CD4-positive, alpha-beta T cell treated with Interleukin-15 for 1 hour (primary cell): ENCODE results near the gene CCND2.

Source experiments
- DNase-seq: peaks from one replicate; pipeline ENCODE4 v3.0.0-alpha.2; 2020

The CCND2 gene

DNA sequence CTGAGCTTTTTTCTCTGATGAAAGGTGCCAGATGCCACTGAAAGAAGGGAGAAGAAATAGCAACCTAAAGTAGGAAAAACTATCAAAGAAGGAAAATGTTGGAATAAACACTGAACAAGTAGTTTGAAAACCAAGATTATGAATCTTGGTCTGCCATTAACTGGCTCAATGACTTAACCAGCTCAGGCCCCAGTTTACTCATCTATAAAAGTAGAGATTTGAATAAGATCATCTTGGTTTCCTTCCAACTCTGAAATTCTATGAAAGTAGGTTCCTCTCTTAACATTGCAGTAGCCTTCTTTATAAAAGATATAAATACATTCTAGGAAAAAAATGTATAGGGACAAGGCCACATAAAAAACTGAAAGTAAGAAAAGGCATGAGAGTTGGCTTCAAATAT, 16.1 kb upstream of the CCND2 start:
- no peak for DNase-seq

DNA sequence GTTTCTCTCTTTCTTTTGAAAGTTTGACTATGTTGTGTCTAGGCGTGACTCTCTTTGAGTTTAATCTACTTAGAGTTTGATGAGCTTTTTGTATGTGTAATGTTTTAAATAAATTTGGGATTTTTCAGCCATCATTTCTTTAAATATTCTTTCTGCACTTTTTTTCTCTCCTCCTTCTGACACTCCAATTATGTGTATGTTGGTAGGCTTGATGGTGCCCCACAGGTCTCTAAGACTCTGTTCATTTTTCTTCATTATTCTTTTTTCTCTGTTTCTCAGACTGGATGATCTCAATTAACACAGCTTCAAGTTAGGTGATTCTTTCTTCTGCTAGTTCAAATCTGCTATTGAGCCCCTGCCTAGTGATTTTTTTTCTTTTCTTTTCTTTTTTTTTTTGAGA, 14.5 kb upstream of the CCND2 start:
- DNase-seq, result no peak

DNA sequence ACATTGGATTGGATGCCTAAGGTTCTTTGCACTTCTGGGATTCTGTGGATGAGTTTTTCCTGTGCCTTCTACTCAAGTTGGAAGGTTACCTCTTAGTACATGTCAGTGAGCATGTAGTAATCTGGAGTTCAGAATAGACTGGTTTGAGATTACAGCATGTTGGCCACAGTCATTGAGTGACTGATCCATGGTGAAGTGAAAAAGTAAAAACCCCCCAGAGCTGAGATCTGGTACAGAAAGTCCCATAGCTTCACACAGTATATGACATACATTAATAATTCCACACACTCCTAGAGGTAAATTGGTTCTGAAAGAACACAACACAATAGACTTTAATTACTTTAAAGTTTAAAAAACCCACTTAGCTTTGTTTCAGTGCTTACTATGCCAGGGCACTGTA, 11.9 kb upstream of the CCND2 start:
- DNase-seq, result no peak

DNA sequence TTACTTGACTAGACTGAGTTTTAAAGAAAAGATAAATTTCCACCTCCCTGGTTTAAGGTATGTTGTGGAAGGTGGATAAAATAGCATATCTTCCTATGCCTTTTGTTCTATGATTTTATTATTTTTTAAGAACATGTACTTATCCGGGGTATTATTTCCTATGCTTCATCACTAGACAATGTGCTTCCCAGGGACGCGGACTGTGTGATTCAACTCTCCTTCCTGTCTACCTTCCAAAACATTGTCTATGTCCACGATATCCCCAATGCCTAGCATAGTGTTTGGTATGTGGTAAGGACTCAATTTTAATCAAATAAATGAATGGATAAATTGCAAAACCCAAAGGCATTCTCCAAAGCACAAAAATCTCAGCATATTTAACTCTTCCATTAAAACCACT, 8.3 kb upstream of the CCND2 start:
- DNase-seq, result no peak

DNA sequence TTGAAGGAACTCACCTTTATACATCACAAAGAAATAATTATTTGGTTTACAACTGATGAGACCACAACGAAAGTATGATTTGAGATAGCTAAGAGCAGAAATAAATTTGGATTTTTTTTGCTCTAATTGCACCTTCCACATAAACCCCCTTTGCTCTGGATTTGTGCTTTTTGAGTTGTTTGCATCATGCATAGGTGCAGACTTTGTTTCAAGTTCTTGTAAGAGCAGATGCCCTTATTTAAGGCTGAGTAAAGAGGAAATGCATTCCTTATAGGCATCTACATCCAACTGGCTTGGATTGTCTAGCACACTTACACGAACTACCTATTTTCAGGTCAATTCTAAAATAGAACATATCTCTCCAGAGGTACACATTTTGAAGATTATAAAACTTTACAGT, 6.6 kb upstream of the CCND2 start:
- DNase-seq, result no peak

DNA sequence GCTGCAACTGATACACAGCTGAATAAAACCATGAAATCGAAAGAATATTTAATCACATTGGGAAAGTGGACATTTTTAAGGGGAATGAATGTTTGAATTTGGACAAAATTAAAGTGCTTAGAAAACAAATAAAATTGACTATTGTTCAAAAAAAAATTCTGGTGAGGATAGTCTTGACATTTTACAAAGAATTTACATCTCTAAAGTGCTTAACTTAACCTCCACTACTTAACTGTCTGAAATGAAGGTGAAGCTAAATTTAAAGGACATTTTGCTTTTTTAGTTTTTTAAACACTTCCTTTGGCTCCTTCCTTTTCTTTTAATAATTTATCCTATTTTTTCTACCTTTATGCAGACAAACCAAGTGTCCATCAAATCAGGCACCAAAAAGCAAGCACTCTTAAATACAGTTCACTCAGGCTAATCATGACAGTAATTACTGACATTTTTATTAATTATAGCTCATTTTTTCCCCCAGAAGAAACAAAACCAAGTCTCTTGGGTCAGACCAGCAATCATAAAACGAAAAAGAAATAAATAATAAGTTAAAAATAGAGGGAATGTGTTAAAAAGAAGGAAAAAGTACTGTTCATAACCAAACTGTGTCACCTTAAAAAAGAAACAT, 5.7 kb upstream of the CCND2 start:
- DNase-seq, result no peak

DNA sequence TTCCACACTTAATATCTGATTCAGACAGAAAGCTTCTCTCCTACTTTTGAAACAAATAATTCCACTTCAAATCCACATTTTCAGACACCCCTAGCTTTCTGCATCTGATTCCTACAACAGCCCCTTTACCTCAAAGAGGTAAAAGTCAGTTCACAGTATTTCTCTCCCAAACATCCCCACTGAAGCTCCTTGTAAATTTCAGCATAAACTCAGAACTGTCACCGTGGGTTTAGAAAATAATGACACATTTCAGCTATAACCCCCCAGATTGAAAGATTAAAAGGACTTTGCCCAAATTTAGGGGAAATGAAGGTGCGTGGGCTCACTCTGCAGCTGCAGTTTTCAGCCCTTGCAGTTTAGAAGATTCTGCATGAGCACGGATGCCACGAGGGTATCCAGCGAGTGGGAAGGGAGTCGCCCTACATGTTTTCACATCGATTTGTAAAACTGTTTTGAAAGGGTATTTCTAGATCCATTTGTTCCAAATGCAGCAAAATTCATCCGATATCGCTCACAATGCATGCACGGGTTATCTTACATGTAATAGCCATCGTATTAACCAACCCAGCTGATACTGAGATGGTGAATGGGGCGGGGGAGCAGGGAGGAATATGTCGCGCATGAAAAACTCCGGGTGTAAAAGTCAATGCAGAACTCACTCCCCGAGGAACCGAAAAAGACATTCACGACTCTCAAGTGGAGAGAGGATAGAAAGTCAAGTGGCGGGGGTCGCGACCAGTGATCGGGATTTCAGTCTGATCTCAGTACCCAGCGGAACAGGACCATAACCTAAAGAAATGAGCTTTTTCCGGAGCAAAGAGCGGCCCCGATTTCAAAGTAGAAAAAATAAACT, 5.0 kb upstream of the CCND2 start:
- peak; percentile 41 for DNase-seq

DNA sequence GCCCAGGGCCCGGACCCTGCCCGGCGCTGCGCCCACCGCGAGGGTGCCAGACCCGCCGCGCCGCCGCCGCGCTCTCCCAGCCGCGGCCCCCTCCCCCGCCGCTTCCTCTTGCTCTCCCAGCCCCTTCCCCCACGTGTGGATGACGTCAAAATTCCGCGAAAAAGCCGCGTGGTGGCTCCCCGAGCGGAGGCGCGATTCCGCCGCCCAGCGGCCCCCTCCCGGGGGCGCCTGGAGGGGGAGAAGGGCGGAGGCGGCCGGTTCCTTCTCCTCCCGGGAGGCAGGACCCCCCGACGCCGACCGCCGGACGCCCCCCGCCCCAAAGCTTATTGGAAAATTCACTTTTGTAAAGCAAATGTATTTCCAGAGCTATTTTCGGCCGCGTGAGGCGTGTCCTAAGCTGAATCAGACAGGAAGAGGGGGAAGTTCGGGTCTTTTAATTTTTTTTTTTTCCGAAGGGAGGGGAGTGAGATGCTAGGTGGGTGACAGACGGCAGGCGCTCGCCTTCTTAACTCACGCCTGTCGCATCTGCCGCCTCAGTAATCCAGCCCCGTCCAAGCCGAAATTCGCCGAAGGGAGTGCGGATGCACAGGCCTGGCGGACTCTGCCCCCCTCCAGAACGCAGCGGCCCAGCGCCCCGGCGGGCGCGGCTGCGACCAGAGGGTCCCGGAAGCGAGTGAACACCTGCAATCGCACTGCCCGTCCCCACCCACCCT, 4.1 kb upstream of the CCND2 start:
- peak; percentile 92 for DNase-seq

DNA sequence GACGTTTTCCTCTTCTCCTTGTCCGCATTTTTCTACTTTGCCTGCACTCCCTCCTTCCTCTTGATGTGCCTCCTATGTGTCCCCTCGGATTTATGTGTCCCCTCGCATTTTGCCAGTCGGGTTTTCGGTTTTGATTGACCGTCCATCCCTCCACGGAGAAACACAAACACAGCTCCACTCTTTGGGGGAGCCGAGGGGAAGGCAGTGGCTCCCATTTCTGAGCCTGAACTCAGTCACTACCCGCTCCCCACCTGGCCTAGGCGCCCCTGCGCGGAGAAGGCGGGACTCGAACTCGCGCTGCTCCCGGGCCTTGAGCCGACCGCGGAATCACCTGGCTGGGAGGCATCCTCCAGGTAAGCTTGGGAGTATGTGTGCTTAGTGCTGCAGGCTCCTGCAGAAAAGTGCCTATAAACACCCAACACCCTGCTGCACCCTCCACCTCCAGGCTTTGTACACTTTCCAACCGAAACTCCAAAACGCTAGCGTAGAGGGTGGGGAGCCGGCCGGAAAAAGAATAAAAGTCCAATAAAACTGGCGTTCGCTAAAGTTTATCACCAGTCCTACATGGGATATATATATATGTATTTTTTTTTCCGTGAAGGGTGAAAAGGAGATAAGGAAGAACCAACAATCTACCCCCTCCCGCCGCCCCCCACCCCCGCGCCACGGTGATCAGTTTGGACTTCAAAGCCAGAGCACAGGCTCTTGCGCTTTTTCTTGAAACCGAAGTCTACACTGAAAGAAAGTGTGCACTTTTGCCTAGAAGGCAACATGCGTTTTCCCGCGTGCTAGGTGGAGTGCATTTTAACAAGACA, 3.3 kb upstream of the CCND2 start:
- no peak for DNase-seq

DNA sequence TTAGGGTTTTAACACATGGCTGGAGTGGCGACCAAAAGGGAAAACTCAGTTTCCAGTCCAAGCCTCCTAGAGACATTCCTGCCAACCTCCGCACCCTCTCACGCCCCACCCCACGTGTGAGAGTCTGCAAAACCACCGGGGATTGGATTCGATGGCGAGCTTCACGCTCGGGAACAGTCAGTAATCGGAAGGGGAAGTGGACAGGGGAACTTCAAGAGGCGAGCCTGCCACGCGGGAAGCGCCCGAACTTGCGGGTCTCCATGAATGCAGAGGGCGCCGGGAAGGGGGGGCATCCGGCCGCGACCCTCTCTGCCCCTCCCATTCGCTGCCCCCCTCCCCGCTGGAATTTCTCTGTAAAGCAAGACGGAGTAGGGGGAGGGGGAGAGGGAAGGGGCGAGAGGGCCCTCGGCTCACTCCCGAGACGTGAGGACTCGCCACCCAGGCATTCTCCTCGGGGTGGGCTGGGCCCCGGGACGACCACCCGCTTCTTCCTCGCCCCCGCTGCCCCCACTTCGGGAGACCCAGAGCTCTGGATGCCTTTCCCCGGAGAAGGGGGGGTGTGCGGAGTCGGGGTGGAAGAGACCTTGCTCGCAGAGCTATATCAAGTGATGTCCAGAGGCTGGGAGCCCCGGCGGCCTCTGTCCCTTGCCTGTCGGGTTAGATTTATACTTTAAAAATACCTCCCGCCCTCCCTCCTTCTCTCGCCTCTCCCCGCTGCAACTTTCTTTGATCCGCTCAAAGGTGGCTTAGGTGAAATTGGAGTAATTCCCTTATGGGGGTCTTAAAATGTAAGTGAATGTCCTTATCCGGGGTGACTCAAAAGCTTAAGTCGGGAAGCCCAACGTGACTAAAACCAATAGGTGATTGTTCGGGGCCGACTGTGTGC, 2.5 kb upstream of the CCND2 start:
- peak; percentile 62 for DNase-seq

DNA sequence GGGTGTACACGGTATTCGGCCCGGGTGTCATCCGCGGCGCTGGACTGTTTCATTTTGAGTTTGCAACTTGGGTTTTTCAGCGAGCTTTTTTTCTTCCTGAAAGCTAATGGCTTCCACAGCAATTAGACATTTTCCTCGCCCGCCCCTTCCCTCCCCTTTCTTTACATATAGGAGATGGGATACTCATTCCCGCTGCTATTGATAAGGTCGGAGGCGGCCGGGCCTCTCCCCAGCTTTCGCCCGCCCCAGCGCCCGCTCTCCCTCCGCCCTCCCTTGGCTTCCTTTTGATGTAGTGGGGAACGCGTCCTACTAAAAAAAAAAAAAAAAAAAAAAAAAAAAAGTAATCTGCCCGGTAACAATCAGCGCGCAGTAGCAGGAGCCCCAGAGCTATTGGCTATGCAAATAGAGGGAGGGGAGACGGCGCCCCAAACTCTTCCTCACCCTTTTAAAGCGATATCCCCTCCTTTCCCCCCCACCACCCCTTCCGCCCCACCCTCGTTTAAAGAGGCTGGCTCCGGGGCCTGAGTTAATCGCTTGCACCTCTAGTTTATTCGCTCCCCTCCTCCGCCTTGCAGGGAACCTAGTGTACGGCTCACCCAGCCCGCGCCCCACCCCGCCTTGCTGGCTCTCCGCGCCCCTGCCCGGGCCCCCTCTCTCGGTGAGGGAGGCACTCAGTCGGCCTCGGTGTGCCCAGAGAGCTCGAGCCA, 1.7 kb upstream of the CCND2 start:
- DNase-seq, result peak; percentile 94

DNA sequence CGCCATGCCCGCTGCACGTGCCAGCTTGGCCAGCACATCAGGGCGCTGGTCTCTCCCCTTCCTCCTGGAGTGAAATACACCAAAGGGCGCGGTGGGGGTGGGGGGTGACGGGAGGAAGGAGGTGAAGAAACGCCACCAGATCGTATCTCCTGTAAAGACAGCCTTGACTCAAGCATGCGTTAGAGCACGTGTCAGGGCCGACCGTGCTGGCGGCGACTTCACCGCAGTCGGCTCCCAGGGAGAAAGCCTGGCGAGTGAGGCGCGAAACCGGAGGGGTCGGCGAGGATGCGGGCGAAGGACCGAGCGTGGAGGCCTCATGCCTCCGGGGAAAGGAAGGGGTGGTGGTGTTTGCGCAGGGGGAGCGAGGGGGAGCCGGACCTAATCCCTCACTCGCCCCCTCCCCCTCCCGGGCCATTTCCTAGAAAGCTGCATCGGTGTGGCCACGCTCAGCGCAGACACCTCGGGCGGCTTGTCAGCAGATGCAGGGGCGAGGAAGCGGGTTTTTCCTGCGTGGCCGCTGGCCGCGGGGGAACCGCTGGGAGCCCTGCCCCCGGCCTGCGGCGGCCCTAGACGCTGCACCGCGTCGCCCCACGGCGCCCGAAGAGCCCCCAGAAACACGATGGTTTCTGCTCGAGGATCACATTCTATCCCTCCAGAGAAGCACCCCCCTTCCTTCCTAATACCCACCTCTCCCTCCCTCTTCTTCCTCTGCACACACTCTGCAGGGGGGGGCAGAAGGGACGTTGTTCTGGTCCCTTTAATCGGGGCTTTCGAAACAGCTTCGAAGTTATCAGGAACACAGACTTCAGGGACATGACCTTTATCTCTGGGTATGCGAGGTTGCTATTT, 914 bp upstream of the CCND2 start:
- peak; percentile 87 for DNase-seq

DNA sequence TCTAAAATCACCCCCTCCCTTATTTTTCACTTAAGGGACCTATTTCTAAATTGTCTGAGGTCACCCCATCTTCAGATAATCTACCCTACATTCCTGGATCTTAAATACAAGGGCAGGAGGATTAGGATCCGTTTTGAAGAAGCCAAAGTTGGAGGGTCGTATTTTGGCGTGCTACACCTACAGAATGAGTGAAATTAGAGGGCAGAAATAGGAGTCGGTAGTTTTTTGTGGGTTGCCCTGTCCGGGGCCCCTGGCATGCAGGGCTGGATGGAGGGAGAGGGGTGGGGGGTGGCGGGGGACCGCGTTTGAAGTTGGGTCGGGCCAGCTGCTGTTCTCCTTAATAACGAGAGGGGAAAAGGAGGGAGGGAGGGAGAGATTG, 300 bp upstream of the CCND2 start:
- DNase-seq, result no peak

DNA sequence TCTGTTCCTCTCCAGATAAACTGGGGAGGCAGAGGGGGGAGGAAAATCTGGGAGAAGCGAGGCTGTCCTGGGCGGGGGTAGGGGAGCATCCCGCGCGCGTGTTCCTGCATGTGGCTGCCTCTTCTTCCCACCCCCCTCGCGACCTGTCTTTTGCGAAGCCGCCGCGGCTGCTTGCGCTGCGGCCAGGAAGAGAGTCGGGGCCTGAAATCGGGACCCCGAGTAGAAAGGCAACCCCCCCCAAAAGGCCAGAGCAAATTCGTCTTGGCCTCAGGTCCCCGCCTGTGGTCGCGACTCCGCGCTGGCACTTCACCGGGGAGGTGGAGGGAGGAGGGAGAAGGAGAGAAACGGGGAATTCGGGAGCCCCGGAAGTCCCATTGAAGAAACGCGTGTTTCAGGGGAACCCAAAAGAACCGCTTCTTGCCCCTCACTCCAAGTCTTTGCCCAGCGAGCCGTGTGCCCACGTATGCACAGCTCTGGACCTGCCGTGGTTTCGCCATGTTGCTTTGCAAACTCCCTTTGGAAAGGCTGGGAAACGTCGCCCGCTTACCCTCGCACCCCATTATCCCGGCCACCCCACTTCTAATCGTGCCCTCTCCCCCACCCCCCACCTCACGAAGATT, 944 bp downstream of the CCND2 start:
- DNase-seq, result no peak

DNA sequence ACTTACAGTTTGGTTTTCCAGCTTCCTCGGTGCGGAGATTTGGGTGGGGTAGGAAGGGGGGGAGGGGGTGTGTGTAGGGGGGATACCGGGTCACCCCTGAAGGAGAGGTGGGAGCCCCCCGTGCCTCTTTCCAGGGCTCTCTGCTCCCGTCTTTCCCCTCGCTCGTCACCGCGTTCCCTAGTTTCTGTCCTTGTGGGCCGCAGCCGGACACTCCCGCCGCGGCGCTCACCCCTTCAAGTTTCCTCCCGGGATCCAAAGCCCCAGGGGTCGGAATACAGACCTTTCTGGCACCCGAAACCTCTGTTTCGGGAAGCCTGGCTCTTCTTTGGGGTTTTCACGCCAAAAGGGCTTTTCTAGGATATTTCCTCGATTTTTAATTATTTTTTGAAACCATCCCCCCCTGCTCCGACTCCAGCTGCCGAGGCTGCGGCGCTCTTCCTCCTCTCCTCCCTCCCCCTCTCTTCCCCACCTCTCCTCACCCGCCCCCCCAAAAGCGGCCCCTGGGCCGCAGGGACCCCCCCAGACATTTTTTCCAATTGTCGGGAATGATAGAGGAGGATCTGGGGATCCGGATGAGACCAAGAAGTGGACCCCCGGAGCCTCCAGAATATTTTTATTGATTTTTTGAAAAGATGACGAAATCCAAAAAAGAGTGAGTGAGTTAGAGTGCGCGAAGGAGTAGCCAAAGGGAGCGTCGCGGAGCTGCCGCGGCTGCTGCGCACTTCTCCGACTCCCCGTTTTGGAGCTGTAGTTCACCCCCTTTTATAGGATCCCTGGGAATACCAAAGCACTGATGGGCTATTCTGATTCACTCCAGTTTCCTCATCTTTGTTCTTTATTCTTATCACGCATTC, 1.7 kb downstream of the CCND2 start:
- DNase-seq, result no peak

DNA sequence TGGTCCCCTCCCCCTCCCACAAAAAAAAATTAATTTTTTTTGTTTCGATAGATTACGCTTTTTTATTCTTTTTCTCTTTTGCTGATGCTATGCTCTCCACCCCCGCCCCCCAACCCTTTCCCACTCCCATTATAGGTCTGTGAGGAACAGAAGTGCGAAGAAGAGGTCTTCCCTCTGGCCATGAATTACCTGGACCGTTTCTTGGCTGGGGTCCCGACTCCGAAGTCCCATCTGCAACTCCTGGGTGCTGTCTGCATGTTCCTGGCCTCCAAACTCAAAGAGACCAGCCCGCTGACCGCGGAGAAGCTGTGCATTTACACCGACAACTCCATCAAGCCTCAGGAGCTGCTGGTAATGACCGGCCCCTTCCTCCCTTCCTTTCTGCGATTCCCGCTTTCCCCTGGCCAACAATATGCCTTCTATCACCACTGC, 2.3 kb downstream of the CCND2 start:
- no peak for DNase-seq

DNA sequence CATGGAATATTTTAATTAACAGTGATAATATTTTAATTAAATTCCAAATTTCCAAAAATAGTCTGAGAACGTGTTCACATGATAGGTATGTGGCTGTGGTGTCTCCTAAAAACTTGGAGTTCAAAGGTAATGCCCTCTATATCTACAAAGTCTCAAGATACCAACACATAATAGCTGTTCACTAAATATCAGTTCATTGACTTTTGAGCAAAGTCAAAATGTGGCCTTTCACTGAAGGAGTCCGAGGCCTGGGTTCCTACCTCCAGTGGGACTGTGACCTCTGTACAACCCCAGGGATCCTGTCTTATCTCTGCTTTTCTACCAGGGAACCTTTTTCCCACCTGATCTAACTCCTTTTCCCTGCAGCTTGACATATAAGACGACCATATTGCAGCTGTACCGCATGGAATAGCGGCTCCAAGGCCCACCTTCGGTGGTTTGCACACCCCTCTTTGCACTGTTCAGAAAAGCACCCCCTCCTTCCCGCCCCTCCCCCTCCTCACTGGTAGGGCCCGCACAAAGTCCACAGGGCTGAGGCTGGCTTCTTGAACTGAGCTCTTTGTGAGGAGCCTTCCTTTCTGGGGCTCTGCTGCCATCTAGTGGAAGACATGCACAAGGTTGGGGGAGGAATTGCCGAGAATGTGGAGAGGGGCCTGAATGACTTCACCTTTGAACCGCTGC, 3.1 kb downstream of the CCND2 start:
- peak; percentile 90 for DNase-seq

DNA sequence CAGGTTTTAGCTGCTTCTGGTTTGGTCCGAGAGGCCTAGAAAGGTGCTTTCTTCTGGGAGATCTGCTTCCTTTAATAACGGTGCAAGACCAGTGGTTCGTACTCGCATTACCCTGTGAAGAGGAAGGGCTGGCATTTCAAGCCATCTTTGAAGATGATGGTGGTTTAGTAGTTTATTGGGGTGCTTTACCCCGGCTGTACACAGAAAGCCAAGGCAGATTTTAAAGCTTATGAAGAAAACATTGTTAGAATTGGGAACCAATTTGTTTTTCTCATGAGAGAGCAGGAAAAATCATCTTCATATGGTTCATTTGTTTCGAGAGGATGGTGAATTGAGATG, 3.6 kb downstream of the CCND2 start:
- no peak for DNase-seq

DNA sequence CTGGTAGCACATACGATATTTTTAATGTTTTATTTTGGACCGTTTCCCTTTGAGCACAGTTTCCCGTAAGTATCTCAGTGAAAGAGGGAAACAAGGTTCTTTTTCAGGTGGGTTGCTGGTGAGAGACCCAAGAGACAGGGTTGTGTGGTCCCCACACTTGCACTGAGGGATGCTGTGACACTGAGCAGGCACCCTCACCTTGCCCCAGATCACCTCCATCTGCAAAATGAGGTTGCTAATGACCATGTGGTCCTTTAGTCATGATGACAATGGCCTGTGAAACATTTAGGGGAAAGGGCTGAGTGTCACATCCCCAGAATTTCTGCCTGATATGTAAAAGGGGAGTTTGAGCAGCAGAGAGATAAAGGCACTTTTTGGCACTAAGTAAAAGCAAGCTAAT, 4.3 kb downstream of the CCND2 start:
- DNase-seq, result no peak
